ENCODE measurements around the gene MMUT.
"Not testable (repeated sequence)": the region's sequence is repeated elsewhere in the genome, so short reads cannot be mapped to it uniquely, and the experiment has no call there.

Gene MMUT

DNA sequence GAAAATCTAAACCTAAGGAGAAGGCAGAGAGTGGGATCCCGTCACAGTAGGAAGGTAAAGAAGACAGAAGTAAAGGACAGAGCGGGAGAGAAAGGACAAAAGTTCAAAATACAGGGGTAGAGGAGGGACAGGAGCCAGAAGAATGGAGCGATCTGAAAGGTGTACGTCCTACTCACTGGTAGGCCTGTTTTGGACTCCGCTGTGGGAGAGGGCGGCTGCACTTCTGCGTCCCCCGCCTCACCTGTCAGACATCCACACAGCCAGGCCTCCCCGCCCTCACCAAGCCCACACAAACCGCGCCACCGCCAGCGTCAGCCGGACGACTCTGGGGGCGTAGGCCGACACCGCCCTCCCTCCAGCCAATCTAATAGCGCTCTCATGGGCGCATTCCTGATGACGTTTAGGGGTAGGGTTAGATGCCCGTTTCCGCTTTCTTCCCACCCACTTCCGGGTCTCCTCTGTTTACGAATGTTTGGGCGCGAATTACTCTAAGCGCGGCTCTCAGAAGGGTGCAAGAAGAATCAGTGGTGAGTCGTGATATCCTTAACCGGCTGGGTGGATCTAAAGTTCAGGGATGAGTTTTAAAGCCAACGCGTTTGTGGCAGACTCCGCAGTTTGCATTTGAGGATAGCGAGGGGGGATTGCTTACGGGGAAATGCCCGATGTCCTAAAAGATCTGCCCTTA is at the start of gene MMUT, which contains the start of gene CENPQ:
Gene MMUT (minus strand): TSS at position 327 of the 685 bp plus-strand sequence. CDS start 3,787 bp downstream, outside the sequence.
Gene CENPQ (plus strand): TSS at position 444 of the 685 bp plus-strand sequence. CDS start 6,807 bp downstream, outside the sequence.
- peak; percentile 45 to 97 (median 89) for DNase-seq

- no peak for DNase-seq
These were observed 46.3 kb upstream of the MMUT start for GRCh38 chr6:49509342-49509741.

DNA sequence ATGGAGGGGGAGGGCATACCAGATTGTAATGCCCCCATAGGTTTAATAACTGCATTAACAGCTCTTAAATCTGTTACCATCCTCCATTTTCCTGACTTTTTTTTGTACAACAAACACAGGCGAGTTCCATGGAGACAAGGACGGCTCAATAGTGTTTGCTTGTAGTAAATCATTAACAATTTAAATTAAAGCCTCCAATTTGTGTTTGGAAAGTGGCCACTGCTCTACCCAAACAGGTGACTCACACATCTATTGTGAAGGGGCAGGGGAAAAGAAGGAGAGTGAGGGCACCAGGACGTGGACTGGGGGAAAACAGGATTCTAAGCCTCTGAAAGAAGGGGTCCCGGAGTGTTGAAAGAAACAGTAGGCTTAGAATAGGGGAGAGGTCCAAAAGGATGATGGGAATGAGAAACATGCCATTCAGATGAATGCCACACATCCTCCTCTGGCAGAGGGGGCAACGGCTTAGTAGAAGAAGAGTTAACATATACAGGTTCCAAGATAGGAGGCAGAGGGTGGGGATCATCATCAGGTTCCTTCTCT is 43.6 kb upstream of the MMUT start:
- no peak for DNase-seq

DNA sequence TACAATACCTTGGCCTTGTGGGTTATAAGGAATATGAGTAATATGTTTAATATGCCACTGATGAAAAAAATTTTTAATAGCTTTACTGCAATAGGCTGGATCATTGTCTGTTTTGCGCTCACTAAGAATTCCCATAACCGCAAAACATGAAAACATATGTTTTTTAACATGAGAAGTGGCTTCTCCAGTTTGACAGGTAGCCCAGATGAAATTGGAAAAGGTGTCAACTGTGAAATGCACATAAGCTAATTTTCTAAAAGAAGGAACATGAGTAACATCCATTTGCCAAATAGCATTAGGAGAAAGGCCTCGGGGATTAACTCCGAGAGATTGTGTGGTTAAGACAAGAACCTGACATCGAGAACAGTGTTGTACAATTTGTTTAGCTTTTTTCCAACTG is 41.6 kb upstream of the MMUT start:
- no peak for DNase-seq

GRCh38 chr6:49499623-49500022 is 36.6 kb upstream of the MMUT start, which contains the start of gene GLYATL3:
TSS of gene GLYATL3 (plus strand) at chr6:49499923. CDS start at chr6:49511991, 12,068 bp downstream.
- DNase-seq, result no peak

GRCh38 chr6:49499126-49499525 is 36.1 kb upstream of the MMUT start:
- DNase-seq, result no peak

DNA sequence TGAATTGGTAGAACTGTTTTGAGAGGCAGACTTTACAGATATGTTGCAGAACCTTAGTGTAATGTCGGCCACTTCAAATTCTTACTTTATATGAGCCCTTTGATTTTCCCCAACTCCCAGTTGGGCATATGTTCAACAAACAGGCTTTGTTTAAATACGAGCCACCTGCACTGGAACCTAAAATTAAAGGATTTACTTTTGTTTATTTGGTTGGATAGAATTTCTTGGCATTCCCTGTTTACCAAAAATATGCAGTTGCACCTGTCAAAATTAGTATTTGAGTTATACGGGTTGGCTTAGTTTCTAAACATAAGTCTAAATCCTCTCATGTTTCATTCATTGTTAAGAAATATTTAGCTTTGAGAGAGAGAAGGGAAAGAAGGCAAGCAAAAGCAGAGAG is 34.3 kb upstream of the MMUT start:
- no peak for DNase-seq

DNA sequence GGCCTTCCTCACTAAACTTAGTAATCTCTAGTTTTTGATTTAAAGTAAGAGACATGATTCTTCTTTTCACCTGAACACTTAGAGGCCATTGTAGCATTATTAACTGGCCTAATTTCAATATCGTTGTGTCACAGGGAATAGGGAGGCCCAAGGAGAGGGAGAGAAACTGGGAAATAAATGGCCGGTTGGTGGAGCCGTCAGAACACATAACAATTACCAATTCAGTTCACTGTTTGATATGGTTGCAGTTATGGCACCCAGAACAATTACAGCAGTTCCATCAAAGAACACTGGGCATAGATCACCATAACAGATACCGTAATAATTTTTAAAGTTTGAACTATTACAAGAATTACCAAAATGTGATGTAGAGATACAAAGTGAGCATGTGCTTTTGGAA is 27.6 kb upstream of the MMUT start:
- DNase-seq, result no peak

DNA sequence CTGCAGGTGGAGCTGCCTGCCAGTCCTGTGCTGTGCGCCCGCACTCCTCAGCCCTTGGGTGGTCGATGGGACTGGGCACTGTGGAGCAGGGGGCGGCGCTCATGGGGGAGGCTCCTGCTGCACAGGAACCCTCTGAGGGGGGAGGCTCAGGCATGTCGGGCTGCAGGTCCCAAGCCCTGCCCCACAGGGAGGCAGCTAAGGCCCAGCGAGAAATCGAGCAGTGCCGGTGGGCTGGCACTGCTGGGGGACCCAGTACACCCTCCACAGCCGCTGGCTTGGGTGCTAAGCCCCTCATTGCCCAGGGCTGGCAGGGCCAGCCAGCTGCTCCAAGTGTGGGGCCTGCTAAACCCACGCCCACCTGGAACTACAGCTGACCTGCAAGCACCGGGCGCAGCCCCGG is 20.3 kb upstream of the MMUT start:
- DNase-seq, result not testable (repeated sequence)

GRCh38 chr6:49481846-49482245 is 18.8 kb upstream of the MMUT start:
- not testable (repeated sequence) for DNase-seq

GRCh38 chr6:49479308-49479970 is 16.4 kb upstream of the MMUT start:
- DNase-seq, result no peak

DNA sequence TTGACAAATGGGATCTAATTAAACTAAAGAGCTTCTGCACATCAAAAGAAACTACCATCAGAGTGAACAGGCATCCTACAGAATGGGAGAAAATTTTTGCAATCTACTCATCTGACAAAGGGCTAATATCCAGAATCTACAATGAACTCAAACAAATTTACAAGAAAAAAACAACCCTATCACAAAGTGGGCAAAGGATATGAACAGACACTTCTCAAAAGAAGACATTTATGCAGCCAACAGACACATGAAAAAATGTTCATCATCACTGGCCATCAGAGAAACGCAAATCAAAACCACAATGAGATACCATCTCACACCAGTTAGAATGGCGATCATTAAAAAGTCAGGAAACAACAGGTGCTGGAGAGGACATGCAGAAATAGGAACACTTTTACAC is 13.5 kb upstream of the MMUT start:
- DNase-seq, result not testable (repeated sequence)

GRCh38 chr6:49468042-49468441 is 5.0 kb upstream of the MMUT start:
- no peak for DNase-seq

GRCh38 chr6:49464691-49465090 is 1.6 kb upstream of the MMUT start:
- DNase-seq, result no peak

DNA sequence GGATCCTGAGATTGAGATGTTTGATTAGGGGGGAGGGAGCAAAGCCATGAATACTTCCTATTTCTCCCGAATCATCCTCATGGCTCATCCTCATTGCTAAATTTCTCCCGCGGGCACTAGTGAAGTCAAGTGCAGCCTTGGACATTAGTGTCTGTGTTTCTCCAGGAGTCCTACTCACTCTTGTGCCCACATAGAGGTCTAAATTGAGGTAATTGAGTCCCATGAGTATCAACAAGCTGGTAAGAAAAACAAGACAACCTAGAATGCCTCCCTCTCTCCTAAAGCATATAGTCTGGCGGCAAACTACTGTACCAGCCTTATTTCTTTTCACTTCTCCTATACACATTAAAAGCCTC is 537 bp upstream of the MMUT start:
- DNase-seq, result no peak

- DNase-seq, result peak in 1 of 51 donors; percentile 38
These were observed 490 bp downstream of the MMUT start for GRCh38 chr6:49462599-49462926.

DNA sequence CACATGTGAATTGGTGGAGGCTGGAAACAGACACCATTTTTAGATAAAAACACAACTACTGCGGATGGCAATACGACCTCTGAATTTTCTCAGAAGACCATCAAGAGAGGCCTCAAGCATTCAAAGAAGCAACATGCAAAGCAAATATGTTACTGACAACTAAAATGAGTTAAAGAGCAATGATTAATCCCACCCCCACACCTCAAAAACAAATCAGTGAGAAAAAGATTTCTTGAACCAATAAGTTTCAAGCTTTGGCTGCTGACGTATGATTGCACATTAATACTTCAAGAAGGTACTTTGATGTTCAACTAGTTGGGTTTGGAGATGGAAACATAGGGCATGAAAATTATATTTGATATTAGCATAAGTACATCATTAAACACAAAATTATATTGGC is 982 bp downstream of the MMUT start:
- peak in 1 of 51 donors; percentile 16 for DNase-seq

- no peak for DNase-seq
These were observed 5.3 kb downstream of the MMUT start for GRCh38 chr6:49457771-49458170.

- DNase-seq, result no peak
These were observed 8.0 kb downstream of the MMUT start for GRCh38 chr6:49454787-49455709.

- no peak for DNase-seq
These were observed 9.8 kb downstream of the MMUT start for GRCh38 chr6:49453221-49453620.

DNA sequence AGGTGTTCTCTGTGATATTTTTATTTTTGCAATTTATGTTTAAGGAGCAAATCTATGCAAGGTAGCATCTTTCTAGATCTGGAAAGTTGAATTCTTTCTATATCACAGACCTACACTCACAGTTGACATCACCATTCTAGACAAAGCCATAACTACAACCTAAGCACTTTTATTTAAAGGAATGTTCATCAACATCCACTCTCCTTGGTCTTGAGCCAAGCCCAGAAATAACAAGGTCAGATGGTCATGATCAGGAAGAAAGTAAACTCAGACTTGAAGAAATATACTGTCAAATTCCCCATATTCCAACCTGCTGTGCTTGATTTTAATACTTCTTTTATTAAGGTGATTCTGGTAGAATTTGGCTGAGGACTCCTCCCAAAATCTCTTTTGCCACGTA is 32.2 kb downstream of the MMUT start:
- DNase-seq, result no peak

- no peak for DNase-seq
These were observed 32.9 kb downstream of the MMUT start for GRCh38 chr6:49430187-49430586.

Measured in hypothalamus (tissue), 51 donors.